Upper lobe of left lung (tissue), 6 donors: Measurements from ENCODE around the gene UFC1. TPM values are rescaled to one million over a fixed set of nuclear protein-coding genes. Genes with fewer than 3 reads are reported as not detected.

ENCODE experiments used
- ATAC-seq, 2 donors: fragments of 200-7000 bp; cut with Tn5 transposase; one replicate each; pipeline ENCODE4 v1.9.1; 2022; ENCODE audit warnings: mild to moderate bottlenecking in 2 of 2, moderate library complexity in 2 of 2; ENCODE audit not compliant: low FRiP score in 2 of 2
- DNase-seq, 2 donors: peaks; one replicate each; pipeline ENCODE4 v3.0.0-alpha.2; 2019 to 2020
- H3K27ac ChIP-seq, 4 donors: fragments of 200-600 bp; sonication (generic); one replicate each; pipeline ENCODE4 v1.5.1; 2016 to 2019
- H3K27me3 ChIP-seq, 4 donors: fragments of 200-600 bp; sonication (generic); one replicate each; pipeline ENCODE4 v1.5.1; 2017 to 2019
- H3K36me3 ChIP-seq, 4 donors: fragments of 200-600 bp; sonication (generic); one replicate each; pipeline ENCODE4 v1.5.1; 2016 to 2019
- H3K4me1 ChIP-seq, 4 donors: fragments of 200-600 bp; sonication (generic); one replicate each; pipeline ENCODE4 v1.5.1; 2018 to 2019
- H3K4me3 ChIP-seq, 4 donors: fragments of 200-600 bp; sonication (generic); one replicate each; pipeline ENCODE4 v1.5.1; 2017 to 2019; ENCODE audit warnings: mild to moderate bottlenecking in 2 of 4, moderate library complexity in 1 of 4
- H3K9me3 ChIP-seq, 4 donors: fragments of 200-600 bp; sonication (generic); one replicate each; pipeline ENCODE4 v1.5.1; 2018 to 2019
- EP300 ChIP-seq, 4 donors: sonication (generic); formaldehyde crosslinking; IDR thresholded peaks; one replicate each; pipeline ENCODE4 v1.5.1; 2017; ENCODE audit warnings: antibody characterized with exemption in 4 of 4, control low read depth in 2 of 4
- POLR2A ChIP-seq, 4 donors: fragments of 450-650 bp; IDR thresholded peaks; one replicate each; pipeline ENCODE4 v1.5.1; 2016 to 2017; ENCODE audit warnings: antibody characterized with exemption in 4 of 4, mild to moderate bottlenecking in 2 of 4
- POLR2AphosphoS5 ChIP-seq, 2 donors: sonication (generic); formaldehyde crosslinking; IDR thresholded peaks; one replicate each; pipeline ENCODE4 v1.5.1; 2017; ENCODE audit warnings: antibody characterized with exemption in 2 of 2
- WGBS, 2 donors: methylation state at CpG; one replicate each; pipeline ENCODE4 v1.1.5; 2017 to 2018; 5-methylcytosine and 5-hydroxymethylcytosine counted together
- total RNA-seq, 6 donors: library from RNA; depleted of rRNA in 4 of 6; stranded (reverse); fragments of >200 nt in 4 of 6; gene quantifications; one replicate each; pipeline versions ENCODE4 v1.1.0 to v1.2.1, GENCODE V29; 2016 to 2021
- TF ChIP-seq, protein P1 (sequence below), 6 experiments: fragments of 450-650 bp in 4 of 6; fragments of 200-600 bp in 2 of 6; sonication (generic) in 2 of 6; IDR thresholded peaks; one replicate each; pipeline ENCODE4 v1.5.1; 2016 to 2019; ENCODE audit warnings: antibody characterized with exemption in 6 of 6
- donor health status: DM: no; HTN: no; CAD: no; lungs with moderate emphysema.
- donor health status: DM: no; HTN: yes; CAD: no; lungs with severe emphysema.

The UFC1 gene
- total RNA-seq, 6 donors from 2014 or later: 32.5 to 95.6 (median 75.6) TPM

DNA sequence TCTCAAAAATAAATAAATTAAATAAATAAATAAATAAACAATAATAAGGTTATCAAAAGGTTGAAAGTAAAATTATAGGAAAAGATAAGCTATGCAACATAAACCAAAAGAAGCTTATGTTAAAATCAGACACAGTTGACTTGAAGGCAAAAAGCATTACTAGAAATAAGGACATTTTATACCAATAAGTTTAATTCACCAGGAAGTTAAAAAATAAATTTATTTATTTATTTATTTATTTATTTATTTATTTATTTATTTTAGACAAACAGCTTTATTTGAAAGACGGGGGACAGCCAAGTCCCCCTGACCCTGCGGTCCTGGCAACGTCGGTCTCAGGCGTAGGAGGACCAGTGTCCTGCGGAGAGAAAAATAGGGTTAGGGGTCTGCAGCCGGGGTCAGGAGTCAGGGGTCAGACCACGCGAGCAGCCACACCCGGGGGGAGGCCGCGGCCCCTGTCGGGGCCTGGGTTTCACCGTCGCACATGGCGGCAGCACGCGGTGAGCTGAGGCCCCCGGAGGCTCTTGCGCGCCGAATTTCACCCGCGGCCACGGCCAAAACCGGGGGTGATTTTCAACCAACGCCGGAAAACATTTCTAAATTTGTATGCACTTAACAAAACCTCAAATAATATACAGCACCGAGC, 12.9 kb upstream of the UFC1 start:
- WGBS, 2 donors: 97% methylated on average over 29 of the region's 29 CpGs
- peaks cover 3 to 17% (median 13%) of the 10 kb centered on the region in 4 donors for H3K4me1 ChIP-seq
- no peak overlapping the region for H3K4me3 ChIP-seq
- H3K27me3 ChIP-seq: no peaks in the 10 kb centered on the region
- TF ChIP-seq, protein P1, sequence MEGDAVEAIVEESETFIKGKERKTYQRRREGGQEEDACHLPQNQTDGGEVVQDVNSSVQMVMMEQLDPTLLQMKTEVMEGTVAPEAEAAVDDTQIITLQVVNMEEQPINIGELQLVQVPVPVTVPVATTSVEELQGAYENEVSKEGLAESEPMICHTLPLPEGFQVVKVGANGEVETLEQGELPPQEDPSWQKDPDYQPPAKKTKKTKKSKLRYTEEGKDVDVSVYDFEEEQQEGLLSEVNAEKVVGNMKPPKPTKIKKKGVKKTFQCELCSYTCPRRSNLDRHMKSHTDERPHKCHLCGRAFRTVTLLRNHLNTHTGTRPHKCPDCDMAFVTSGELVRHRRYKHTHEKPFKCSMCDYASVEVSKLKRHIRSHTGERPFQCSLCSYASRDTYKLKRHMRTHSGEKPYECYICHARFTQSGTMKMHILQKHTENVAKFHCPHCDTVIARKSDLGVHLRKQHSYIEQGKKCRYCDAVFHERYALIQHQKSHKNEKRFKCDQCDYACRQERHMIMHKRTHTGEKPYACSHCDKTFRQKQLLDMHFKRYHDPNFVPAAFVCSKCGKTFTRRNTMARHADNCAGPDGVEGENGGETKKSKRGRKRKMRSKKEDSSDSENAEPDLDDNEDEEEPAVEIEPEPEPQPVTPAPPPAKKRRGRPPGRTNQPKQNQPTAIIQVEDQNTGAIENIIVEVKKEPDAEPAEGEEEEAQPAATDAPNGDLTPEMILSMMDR (IDR thresholded peaks at IDR 0.05): no peak
- TF ChIP-seq POLR2A (IDR thresholded peaks at IDR 0.05) (no peak), EP300 (IDR thresholded peaks at IDR 0.05) (no peak), POLR2AphosphoS5 (IDR thresholded peaks at IDR 0.05) (no peak)
- no peak overlapping the region for H3K27ac ChIP-seq
- H3K36me3 ChIP-seq: no peaks in the 10 kb centered on the region
- H3K9me3 ChIP-seq: no peaks in the 10 kb centered on the region
- DNase-seq (peak in 1 of 2 donors; percentile 78), ATAC-seq (no peak)

- 77 to 92% methylated on average over 3 of the region's 3 CpGs for WGBS, 2 donors
- no peak for DNase-seq
- H3K36me3 ChIP-seq: no peaks in the 10 kb centered on the region
- no peak overlapping the region for H3K4me3 ChIP-seq
- ATAC-seq: no peak
- H3K9me3 ChIP-seq: no peaks in the 10 kb centered on the region
- H3K4me1 ChIP-seq: no peaks in the 10 kb centered on the region
- TF ChIP-seq EP300 (IDR thresholded peaks at IDR 0.05) (no peak), POLR2A (IDR thresholded peaks at IDR 0.05) (no peak), POLR2AphosphoS5 (IDR thresholded peaks at IDR 0.05) (no peak)
- TF ChIP-seq, protein P1 (IDR thresholded peaks at IDR 0.05): no peak
- H3K27me3 ChIP-seq: no peaks in the 10 kb centered on the region
- H3K27ac ChIP-seq: no peak overlapping the region
Measured at GRCh38 chr1:161145832-161146231, 7.9 kb upstream of the UFC1 start.

GRCh38 chr1:161153176-161153575, 602 bp upstream of the UFC1 start:
- Histone ChIP-seq H3K27ac (peak overlapping the region; percentile 94 to 98 (median 94)), H3K9me3 (no peaks in the 10 kb centered on the region), H3K4me3 (peak overlapping the region; percentile 61 to 89 (median 76)), H3K36me3 (peaks cover 0 to 9% (median 7%) of the 10 kb centered on the region in 4 donors), H3K4me1 (peaks cover 9 to 20% (median 11%) of the 10 kb centered on the region in 4 donors), H3K27me3 (no peaks in the 10 kb centered on the region)
- TF ChIP-seq POLR2A (IDR thresholded peaks at IDR 0.05): no peak
- no peak for TF ChIP-seq POLR2AphosphoS5 (IDR thresholded peaks at IDR 0.05)
- TF ChIP-seq, protein P1 (IDR thresholded peaks at IDR 0.05): no peak
- TF ChIP-seq EP300 (IDR thresholded peaks at IDR 0.05): no peak
- no peak for ATAC-seq
- no peak for DNase-seq
- WGBS, 2 donors: 21 to 24% methylated on average over 9 of the region's 9 CpGs

GRCh38 chr1:161157867-161158266, 4.1 kb downstream of the UFC1 start:
- no peak for DNase-seq
- TF ChIP-seq POLR2AphosphoS5 (IDR thresholded peaks at IDR 0.05) (no peak), EP300 (IDR thresholded peaks at IDR 0.05) (no peak), POLR2A (IDR thresholded peaks at IDR 0.05) (no peak)
- TF ChIP-seq, protein P1 (IDR thresholded peaks at IDR 0.05): no peak
- Histone ChIP-seq H3K36me3 (peaks cover 3 to 26% (median 10%) of the 10 kb centered on the region in 4 donors), H3K27ac (no peak overlapping the region), H3K27me3 (no peaks in the 10 kb centered on the region), H3K4me1 (peaks cover 27 to 49% (median 36%) of the 10 kb centered on the region in 4 donors), H3K9me3 (no peaks in the 10 kb centered on the region), H3K4me3 (no peak overlapping the region)
- 84 to 92% methylated on average over 1 of the region's 1 CpG for WGBS, 2 donors
- ATAC-seq: no peak
